Ovary (tissue), 9 donors: Measurements from ENCODE around the gene CCT7. TPM values are rescaled to one million over a fixed set of nuclear protein-coding genes. Genes with fewer than 3 reads are reported as not detected.

Experiments used
- DNase-seq, 5 donors: peaks; one replicate each; pipeline ENCODE4 v3.0.0-alpha.2; 2019 to 2020
- H3K27ac ChIP-seq, 2 donors: fragments of 200-600 bp; one replicate each; pipeline versions ENCODE4 v1.5.1 to v1.8.0; 2019 to 2022
- H3K27me3 ChIP-seq: fragments of 200-600 bp; one replicate; pipeline ENCODE4 v1.8.0; 2022
- H3K36me3 ChIP-seq: fragments of 200-600 bp; sonication (generic); one replicate; pipeline ENCODE4 v1.5.1; 2019
- H3K4me1 ChIP-seq: one replicate; pipeline ENCODE4 v1.8.1; 2013; ENCODE audit warnings: mild to moderate bottlenecking, moderate library complexity; ENCODE audit not compliant: insufficient read depth
- H3K4me3 ChIP-seq: fragments of 200-600 bp; sonication (generic); one replicate; pipeline ENCODE4 v1.5.1; 2017
- H3K9me3 ChIP-seq, 2 donors: fragments of 200-600 bp in 1 of 2; sonication (generic) in 1 of 2; one replicate each; pipeline versions ENCODE4 v1.5.1 to v1.8.1; 2013 to 2019; ENCODE audit warnings: mild to moderate bottlenecking in 1 of 2, moderate library complexity in 1 of 2
- CTCF ChIP-seq, 3 donors: fragments of 450-650 bp in 2 of 3; fragments of 200-600 bp in 1 of 3; IDR thresholded peaks; one replicate each; pipeline versions ENCODE4 v1.5.1 to v1.8.0; 2016 to 2022; ENCODE audit warnings: antibody characterized with exemption in 3 of 3, mild to moderate bottlenecking in 1 of 3
- EP300 ChIP-seq: sonication (generic); formaldehyde crosslinking; IDR thresholded peaks from one replicate; pipeline ENCODE4 v1.6.1; 2017; ENCODE audit warnings: antibody characterized with exemption
- POLR2A ChIP-seq: fragments of 450-650 bp; IDR thresholded peaks from one replicate; pipeline ENCODE4 v1.6.1; 2017; ENCODE audit warnings: antibody characterized with exemption, mild to moderate bottlenecking, moderate library complexity
- WGBS, 3 donors: extraction: QIAGEN DNeasy Blood & Tissue Kit in 1 of 3; methylation state at CpG; one replicate each; pipeline versions ENCODE4 v1.1.5 to v1.1.7; 2013 to 2017; 5-methylcytosine and 5-hydroxymethylcytosine counted together
- intact Hi-C, 4 donors: fragments of 100-400 bp; cut with DNase I; formaldehyde crosslinking; loops; one replicate each; pipeline versions ENCODE4 v1.11.0 to v1.15.1; 2022 to 2023
- polyA plus RNA-seq, 2 donors: library from polyadenylated mRNA; stranded (reverse); fragments of 200-250 nt in 1 of 2; fragments of 350-450 nt in 1 of 2; fragmentation: Illumina TruSeq in 1 of 2; extraction: RNeasy Lipid Tissue Mini Kit (QIAGEN cat#74804) in 1 of 2; gene quantifications; one replicate each; pipeline ENCODE4 v1.2.3, GENCODE V29; 2013 to 2014
- total RNA-seq, 7 donors: library from RNA; depleted of rRNA in 2 of 7; stranded (reverse); fragments of >200 nt in 2 of 7; fragmentation: NEBNext Ultra II Directional in 3 of 7; extraction: Animal tissue kit (Norgen Biotek cat#: 25700) in 3 of 7; gene quantifications; one replicate each; pipeline versions ENCODE4 v1.1.0 to v1.2.4, GENCODE V29; 2016 to 2023
- donor health status: DM: no; HTN: no; CAD: no; lungs with moderate emphysema.
- donor health status: DM: no; HTN: no; CAD: no.
- donor health status: Bipolar disorder and iron deficiency.
- donor health status: DM: yes; HTN: yes; CAD: no.
- donor health status: DM: no; HTN: no; CAD: no.
- donor health status: DM: yes; HTN: yes; CAD: no.

Gene CCT7
- total and polyA plus RNA-seq, 9 donors = 143 to 289 (median 220) TPM

GRCh38 chr2:73266061-73266901, 32.2 kb downstream of the CCT7 start:
- no peak for DNase-seq
- WGBS, 3 donors = 88 to 91% (median 88%) methylated on average over 24 to 26 of the region's 26 CpGs
- intact Hi-C loops = no loop called here
- H3K36me3 ChIP-seq = no peaks in the 10 kb centered on the region
- H3K27ac ChIP-seq = no peak overlapping the region
- no peak overlapping the region for H3K4me3 ChIP-seq
- H3K4me1 ChIP-seq = peaks cover 3% of the 10 kb centered on the region
- TF ChIP-seq EP300 = no peak
- no peak for TF ChIP-seq CTCF (IDR thresholded peaks at IDR 0.05)
- no peak for TF ChIP-seq POLR2A
- no peaks in the 10 kb centered on the region for H3K27me3 ChIP-seq
- H3K9me3 ChIP-seq = no peaks in the 10 kb centered on the region

- Histone ChIP-seq H3K36me3 (no peaks in the 10 kb centered on the region), H3K9me3 (no peaks in the 10 kb centered on the region), H3K27ac (no peak overlapping the region), H3K4me1 (peaks cover 3% of the 10 kb centered on the region), H3K27me3 (no peaks in the 10 kb centered on the region), H3K4me3 (no peak overlapping the region)
- 96 to 100% (median 99%) methylated on average over 4 of the region's 4 CpGs for WGBS, 3 donors
- DNase-seq = no peak
- intact Hi-C loops = no loop called here
- TF ChIP-seq CTCF (IDR thresholded peaks at IDR 0.05) (no peak), EP300 (no peak), POLR2A (no peak)
These were observed 32.9 kb downstream of the CCT7 start for GRCh38 chr2:73267008-73267407.

GRCh38 chr2:73268366-73268829, 34.3 kb downstream of the CCT7 start:
- intact Hi-C loops = no loop called here
- DNase-seq = no peak
- Histone ChIP-seq H3K4me3 (no peak overlapping the region), H3K27me3 (no peaks in the 10 kb centered on the region), H3K9me3 (no peaks in the 10 kb centered on the region), H3K4me1 (peaks cover 3% of the 10 kb centered on the region), H3K36me3 (no peaks in the 10 kb centered on the region), H3K27ac (no peak overlapping the region)
- TF ChIP-seq CTCF (IDR thresholded peaks at IDR 0.05) (no peak), EP300 (no peak), POLR2A (no peak)
- 68 to 77% (median 72%) methylated on average over 14 of the region's 14 CpGs for WGBS, 3 donors

GRCh38 chr2:73268830-73269685, 35.0 kb downstream of the CCT7 start:
- Histone ChIP-seq H3K4me1 (peaks cover 3% of the 10 kb centered on the region), H3K9me3 (no peaks in the 10 kb centered on the region), H3K36me3 (no peaks in the 10 kb centered on the region), H3K4me3 (no peak overlapping the region), H3K27me3 (no peaks in the 10 kb centered on the region), H3K27ac (no peak overlapping the region)
- 13 to 41% (median 34%) methylated on average over 79 to 113 of the region's 113 CpGs for WGBS, 3 donors
- intact Hi-C loops = no loop called here
- TF ChIP-seq POLR2A = no peak
- no peak for TF ChIP-seq CTCF (IDR thresholded peaks at IDR 0.05)
- no peak for TF ChIP-seq EP300
- DNase-seq = no peak
